Ammon's horn (tissue), 1 donor: Measurements from ENCODE around the gene HIP1R.
"Not testable (repeated sequence)": the region's sequence is repeated elsewhere in the genome, so short reads cannot be mapped to it uniquely, and the experiment has no call there.

ENCODE experiments used
- DNase-seq: peaks from one replicate; pipeline ENCODE4 v3.0.0-alpha.2; 2016; ENCODE audit warnings: low spot score

Gene HIP1R

DNA sequence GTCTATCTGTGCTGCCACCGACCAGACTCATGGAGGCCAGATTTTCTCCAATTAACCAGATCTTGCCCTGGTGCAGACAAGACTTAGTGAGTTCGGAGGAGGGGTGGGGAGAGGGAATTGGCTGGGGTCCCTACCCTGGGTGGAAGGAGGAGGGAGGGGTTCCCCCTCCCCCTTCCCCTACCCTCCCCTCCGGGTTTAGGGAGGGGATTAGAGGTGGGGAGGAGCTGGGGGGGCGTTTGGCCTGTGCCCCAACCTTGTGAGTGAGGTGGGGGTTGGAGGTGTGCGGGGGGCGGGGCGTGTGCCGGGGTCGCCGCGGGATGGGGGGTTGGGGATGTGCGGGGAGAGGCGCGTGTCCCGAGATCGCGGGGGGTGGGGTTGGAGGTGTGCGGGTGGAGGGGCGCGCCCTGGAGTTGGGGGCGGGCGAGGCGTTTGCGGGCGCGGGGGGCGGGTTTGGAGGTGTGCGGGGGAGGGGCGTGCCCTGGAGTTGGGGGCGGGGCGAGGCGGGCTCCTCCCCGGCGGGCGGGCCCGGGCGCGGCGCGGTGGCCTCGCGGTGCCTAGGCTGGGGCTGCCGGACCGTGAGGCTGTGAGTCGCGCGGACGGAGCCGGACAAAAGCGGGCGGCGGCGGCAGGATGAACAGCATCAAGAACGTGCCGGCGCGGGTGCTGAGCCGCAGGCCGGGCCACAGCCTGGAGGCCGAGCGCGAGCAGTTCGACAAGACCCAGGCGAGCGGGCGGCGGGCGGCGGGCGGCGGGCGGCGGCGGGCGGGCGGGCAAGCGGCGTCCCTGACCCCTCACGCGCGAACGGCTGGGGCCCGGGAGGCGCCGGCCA lies at the start of gene HIP1R:
HIP1R (plus strand) TSS at position 537 of the 829 bp plus-strand sequence; CDS start at position 631, 94 bp downstream.
- DNase-seq, result peak; percentile 63

DNA sequence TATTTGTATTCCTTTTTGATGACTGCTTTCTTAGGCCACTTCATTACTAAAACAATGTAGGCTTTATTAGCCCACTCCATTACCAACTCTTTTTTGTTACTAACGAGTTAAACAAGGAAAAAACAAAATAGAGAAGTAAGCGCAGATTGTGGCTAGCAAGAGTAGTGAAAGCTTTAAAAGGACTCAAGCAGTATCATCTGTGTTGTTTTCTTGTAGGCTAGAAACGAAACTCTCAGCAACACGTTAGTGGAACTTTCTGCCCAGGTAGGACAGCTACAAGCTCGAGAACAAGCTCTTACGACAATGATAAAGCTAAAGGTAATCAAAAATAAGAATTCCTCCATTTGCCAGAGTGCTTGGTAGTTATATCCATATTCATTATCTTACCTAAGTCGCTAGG lies 49.8 kb upstream of the HIP1R start:
- no peak for DNase-seq

- peak; percentile 24 for DNase-seq
Measured at GRCh38 chr12:122788387-122788786, 46.9 kb upstream of the HIP1R start.

GRCh38 chr12:122789637-122790036 lies 45.6 kb upstream of the HIP1R start:
- DNase-seq, result no peak

DNA sequence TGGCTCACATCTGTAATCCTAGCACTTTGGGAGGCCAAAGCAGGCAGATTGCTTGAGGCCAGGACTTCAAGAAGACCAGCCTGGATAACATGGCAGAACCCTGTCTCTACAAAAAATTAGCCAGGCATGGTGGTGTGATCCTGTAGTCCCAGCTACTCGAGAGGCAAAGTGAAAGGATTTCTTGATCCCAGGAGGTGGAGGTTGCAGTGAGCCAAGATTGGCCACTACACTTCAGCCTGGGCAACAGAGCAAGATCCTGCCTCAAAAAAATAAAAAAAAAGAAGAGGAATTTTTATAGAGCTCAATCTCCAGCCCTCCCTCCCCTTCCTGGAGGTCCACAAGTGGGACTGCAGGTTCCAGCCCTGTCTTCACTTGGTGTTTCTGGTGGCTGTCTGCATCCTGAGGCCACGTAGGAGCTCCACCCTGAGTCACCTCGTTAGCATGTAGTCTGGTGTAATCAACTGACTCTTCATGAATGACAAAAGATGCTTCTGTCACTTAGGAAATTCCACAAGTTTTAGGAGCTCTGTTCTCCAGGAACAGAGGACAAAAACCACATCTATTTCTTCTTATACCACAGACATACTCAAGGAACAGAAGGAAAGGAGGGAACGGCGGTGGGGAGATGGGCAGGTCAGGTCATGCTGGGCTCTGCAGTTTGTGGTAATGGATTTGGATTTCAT lies 44.7 kb upstream of the HIP1R start:
- DNase-seq, result no peak

DNA sequence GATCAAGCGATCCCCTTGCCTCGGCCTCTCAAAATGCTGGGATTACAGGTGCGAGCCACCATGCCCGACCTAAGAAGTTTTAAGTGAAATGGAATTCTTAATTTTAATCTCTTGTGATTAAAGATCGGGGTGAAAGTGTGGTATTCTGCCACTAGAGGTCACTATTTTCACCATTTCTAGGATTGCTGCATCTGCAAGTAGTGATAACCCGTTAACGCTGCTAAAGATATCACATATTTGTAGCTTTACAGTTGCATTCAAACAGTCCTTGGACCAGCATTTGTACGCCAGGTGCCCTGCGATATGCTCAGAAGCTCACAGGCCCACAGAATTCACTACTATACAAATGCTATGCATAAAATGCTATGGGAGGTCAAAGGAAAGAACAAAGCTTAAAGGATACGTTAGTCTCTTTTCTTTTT lies 41.6 kb upstream of the HIP1R start:
- peak; percentile 72 for DNase-seq

- no peak for DNase-seq
Measured at GRCh38 chr12:122795807-122796206, 39.5 kb upstream of the HIP1R start.

DNA sequence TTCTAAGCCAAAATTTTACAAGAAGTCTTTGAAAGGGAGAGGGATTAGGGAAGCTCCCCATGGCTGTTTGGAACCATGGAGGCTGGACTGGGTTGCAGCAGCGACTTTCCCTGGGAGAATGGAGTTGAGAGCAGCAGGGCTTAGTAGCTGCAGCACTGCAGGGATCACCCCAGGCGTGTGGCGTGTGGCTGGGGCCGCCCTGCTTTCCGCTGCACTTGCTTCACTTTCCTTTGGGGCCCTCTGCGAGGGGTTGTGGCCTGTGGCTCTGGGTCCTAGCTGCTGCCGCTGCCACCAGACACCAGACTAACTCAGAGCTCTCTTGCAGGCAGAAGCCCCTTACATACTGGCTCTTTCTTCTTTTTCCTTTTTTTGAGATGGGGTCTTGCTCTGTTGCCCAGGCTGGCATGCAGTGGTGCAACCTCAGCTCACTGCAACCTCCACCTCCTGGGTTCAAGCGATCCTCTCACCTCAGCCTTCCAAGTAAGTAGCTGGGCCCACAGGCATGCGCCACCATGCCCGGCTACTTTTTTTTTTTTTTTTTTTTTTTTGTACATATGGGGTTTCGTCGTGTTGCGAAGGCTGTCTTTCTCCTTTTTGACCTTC lies 35.5 kb upstream of the HIP1R start:
- DNase-seq, result no peak

- DNase-seq, result no peak
Measured at GRCh38 chr12:122803937-122804336, 31.3 kb upstream of the HIP1R start.

- DNase-seq, result not testable (repeated sequence)
Measured at GRCh38 chr12:122804957-122805356, 30.3 kb upstream of the HIP1R start.

- no peak for DNase-seq
Measured at GRCh38 chr12:122807651-122808050, 27.6 kb upstream of the HIP1R start.

- DNase-seq, result no peak
Measured at GRCh38 chr12:122811777-122812176, 23.5 kb upstream of the HIP1R start.

DNA sequence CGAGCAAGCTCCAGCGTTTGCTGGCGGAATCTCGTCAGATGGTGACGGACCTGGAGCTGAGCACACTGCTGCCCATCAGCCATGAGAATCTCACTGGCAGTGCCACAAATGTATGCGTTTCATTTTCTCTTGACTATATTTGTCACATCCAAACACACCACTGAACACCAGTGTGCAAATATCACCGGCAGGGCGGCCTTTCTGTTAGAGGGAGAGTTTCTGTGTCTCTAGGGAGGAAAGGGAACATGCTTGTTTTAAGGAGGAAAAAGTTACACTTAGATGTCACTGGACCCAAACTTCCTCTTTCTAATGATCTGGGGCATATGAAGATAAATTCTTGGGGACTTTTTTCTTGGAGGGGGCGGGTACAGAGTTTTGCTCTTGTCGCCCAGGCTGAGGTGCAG lies 21.9 kb upstream of the HIP1R start:
- no peak for DNase-seq

GRCh38 chr12:122819209-122819785 lies 16.0 kb upstream of the HIP1R start:
- DNase-seq, result peak; percentile 72

- DNase-seq, result no peak
Measured at GRCh38 chr12:122820138-122820537, 15.1 kb upstream of the HIP1R start.

GRCh38 chr12:122820838-122821271 lies 14.4 kb upstream of the HIP1R start:
- DNase-seq, result no peak

- DNase-seq, result no peak
Measured at GRCh38 chr12:122823429-122823828, 11.8 kb upstream of the HIP1R start.

DNA sequence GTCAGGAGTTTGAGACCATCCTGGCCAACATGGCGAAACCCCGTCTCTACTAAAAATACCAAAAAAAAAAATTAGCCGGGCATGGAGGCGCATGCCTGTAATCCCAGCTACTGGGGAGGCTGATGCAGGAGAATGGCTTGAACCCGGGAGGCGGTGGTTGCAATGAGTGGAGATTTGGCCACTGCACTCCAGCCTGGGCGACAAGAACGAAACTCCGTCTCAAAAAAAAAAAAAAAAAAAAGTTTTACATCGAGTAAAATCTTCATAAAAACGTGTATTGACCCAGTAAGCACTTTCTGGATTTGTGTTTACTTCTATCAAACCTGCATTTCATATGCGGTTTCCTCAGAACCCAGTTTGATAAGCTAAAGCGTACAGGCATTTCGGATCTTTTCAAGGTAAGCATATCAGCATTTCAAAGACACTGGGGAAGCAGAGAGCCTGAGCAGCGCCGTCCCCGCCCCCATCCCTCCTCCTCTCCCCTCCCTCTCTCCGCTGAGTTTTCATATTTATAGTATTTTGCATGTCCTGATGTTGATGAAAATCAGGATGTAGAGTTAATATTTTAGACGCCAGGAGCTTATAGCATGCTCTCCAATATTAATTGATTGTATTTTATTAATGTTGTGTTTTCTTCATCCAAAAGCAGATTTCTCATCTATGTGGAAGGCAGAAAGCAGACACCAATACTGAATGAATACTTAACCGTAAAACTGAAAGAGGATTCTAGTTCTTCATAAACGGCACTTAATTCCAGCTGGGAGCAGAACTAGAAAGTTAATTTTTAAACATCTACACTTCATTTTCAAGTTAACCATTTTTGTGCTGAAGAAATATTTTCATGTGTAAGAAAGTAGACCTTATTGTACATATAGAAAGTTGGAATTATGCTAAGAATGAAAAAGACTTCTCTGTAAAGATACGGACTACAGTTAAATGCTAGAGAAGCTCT lies 9.2 kb upstream of the HIP1R start:
- peak; percentile 44 for DNase-seq

GRCh38 chr12:122827258-122827657 lies 8.0 kb upstream of the HIP1R start:
- DNase-seq, result no peak

- DNase-seq, result no peak
Measured at GRCh38 chr12:122830517-122831214, 4.6 kb upstream of the HIP1R start.
